CD4-positive, alpha-beta T cell treated with Interferon gamma for 1 hour (primary cell): ENCODE results near the gene FH.

Experiments
- DNase-seq: peaks from one replicate; pipeline ENCODE4 v3.0.0-alpha.2; 2020

FH gene

GRCh38 chr1:241519308-241520079, at the start of gene FH:
Gene FH, minus strand, starts transcription at chr1:241519755. Its CDS starts 33 bp downstream, at chr1:241519722.
- peak; percentile 94 for DNase-seq

GRCh38 chr1:241560849-241561187, 41.3 kb upstream of the FH start:
- DNase-seq = no peak

- no peak for DNase-seq
These were observed 40.7 kb upstream of the FH start for GRCh38 chr1:241560146-241560848.

GRCh38 chr1:241557551-241558193, 38.1 kb upstream of the FH start:
- no peak for DNase-seq

GRCh38 chr1:241557031-241557430, 37.5 kb upstream of the FH start:
- no peak for DNase-seq

GRCh38 chr1:241555526-241555925, 36.0 kb upstream of the FH start:
- DNase-seq = no peak

- no peak for DNase-seq
These were observed 34.5 kb upstream of the FH start for GRCh38 chr1:241553886-241554592.

GRCh38 chr1:241551759-241552638, 32.4 kb upstream of the FH start:
- peak; percentile 79 for DNase-seq

- no peak for DNase-seq
These were observed 30.8 kb upstream of the FH start for GRCh38 chr1:241550318-241550717.

- DNase-seq = no peak
These were observed 28.5 kb upstream of the FH start for GRCh38 chr1:241548008-241548407.

- no peak for DNase-seq
These were observed 22.8 kb upstream of the FH start for GRCh38 chr1:241542199-241542907.

GRCh38 chr1:241536969-241537368, 17.4 kb upstream of the FH start:
- DNase-seq = no peak

- no peak for DNase-seq
These were observed 16.7 kb upstream of the FH start for GRCh38 chr1:241536304-241536703.

GRCh38 chr1:241533326-241534115, 14.0 kb upstream of the FH start:
- DNase-seq = peak; percentile 18

- peak; percentile 75 for DNase-seq
These were observed 13.3 kb upstream of the FH start for GRCh38 chr1:241532864-241533263.

- peak; percentile 11 for DNase-seq
These were observed 12.6 kb upstream of the FH start, which contains the start of gene KMO for GRCh38 chr1:241532162-241532531. Gene KMO, plus strand, starts transcription at chr1:241532378. Its CDS starts 67 bp downstream, at chr1:241532445.

GRCh38 chr1:241531195-241532161, 11.9 kb upstream of the FH start:
- no peak for DNase-seq

GRCh38 chr1:241527146-241527545, 7.6 kb upstream of the FH start:
- no peak for DNase-seq

- no peak for DNase-seq
These were observed 5.5 kb upstream of the FH start for GRCh38 chr1:241525026-241525425.
